Effector memory CD4-positive, alpha-beta T cell (primary cell): ENCODE measurements around the gene SH3RF3.

Source experiments
- DNase-seq, 3 donors: peaks; one replicate each; pipeline ENCODE4 v3.0.0-alpha.2; 2020
- H3K27ac ChIP-seq: 2 replicates; pipeline ENCODE4 v1.7.0; 2013; ENCODE audit warnings: mild to moderate bottlenecking, low read length, moderate library complexity; ENCODE audit not compliant: insufficient read depth, poor library complexity, severe bottlenecking
- H3K27me3 ChIP-seq: replicated peaks from 2 replicates; pipeline ENCODE4 v1.7.0; 2013; ENCODE audit warnings: mild to moderate bottlenecking, low read length; ENCODE audit not compliant: insufficient read depth, control insufficient read depth, poor library complexity, severe bottlenecking
- H3K36me3 ChIP-seq: 2 replicates; pipeline ENCODE4 v1.7.0; 2013; ENCODE audit warnings: mild to moderate bottlenecking, low read length, moderate library complexity; ENCODE audit not compliant: control insufficient read depth, insufficient read depth
- H3K4me1 ChIP-seq: 2 replicates; pipeline ENCODE4 v1.7.0; 2013; ENCODE audit warnings: low read length, mild to moderate bottlenecking; ENCODE audit not compliant: control insufficient read depth, insufficient read depth, poor library complexity, severe bottlenecking
- H3K4me3 ChIP-seq: 2 replicates; pipeline ENCODE4 v1.7.0; 2013; ENCODE audit warnings: low read length, low read depth, mild to moderate bottlenecking; ENCODE audit not compliant: insufficient read depth, poor library complexity, severe bottlenecking
- H3K9me3 ChIP-seq: 2 replicates; pipeline ENCODE4 v1.7.0; 2013; ENCODE audit warnings: mild to moderate bottlenecking, low read length, moderate library complexity; ENCODE audit not compliant: control insufficient read depth

The SH3RF3 gene

GRCh38 chr2:109422758-109423500 is 293.9 kb downstream of the SH3RF3 start:
- Histone ChIP-seq H3K27me3 (no peaks in the 10 kb centered on the region), H3K9me3 (no peaks in the 10 kb centered on the region), H3K4me1 (no peaks in the 10 kb centered on the region), H3K27ac (no peak overlapping the region), H3K36me3 (no peaks in the 10 kb centered on the region), H3K4me3 (no peak overlapping the region)
- no peak for DNase-seq

- Histone ChIP-seq H3K27me3 (no peaks in the 10 kb centered on the region), H3K9me3 (no peaks in the 10 kb centered on the region), H3K4me3 (no peak overlapping the region), H3K27ac (no peak overlapping the region), H3K4me1 (no peaks in the 10 kb centered on the region), H3K36me3 (no peaks in the 10 kb centered on the region)
- no peak for DNase-seq
Observed at GRCh38 chr2:109423556-109424359, 294.8 kb downstream of the SH3RF3 start.

- no peaks in the 10 kb centered on the region for H3K4me1 ChIP-seq
- no peaks in the 10 kb centered on the region for H3K36me3 ChIP-seq
- DNase-seq: no peak
- no peaks in the 10 kb centered on the region for H3K27me3 ChIP-seq
- H3K27ac ChIP-seq: no peak overlapping the region
- no peaks in the 10 kb centered on the region for H3K9me3 ChIP-seq
- H3K4me3 ChIP-seq: no peak overlapping the region
Observed at GRCh38 chr2:109425411-109425810, 296.4 kb downstream of the SH3RF3 start.

- H3K4me1 ChIP-seq: no peaks in the 10 kb centered on the region
- no peaks in the 10 kb centered on the region for H3K36me3 ChIP-seq
- no peak overlapping the region for H3K4me3 ChIP-seq
- DNase-seq: no peak
- no peaks in the 10 kb centered on the region for H3K27me3 ChIP-seq
- no peaks in the 10 kb centered on the region for H3K9me3 ChIP-seq
- H3K27ac ChIP-seq: no peak overlapping the region
Observed at GRCh38 chr2:109427661-109428091, 298.7 kb downstream of the SH3RF3 start.

GRCh38 chr2:109428281-109428680 is 299.3 kb downstream of the SH3RF3 start:
- Histone ChIP-seq H3K9me3 (no peaks in the 10 kb centered on the region), H3K4me3 (no peak overlapping the region), H3K4me1 (no peaks in the 10 kb centered on the region), H3K36me3 (no peaks in the 10 kb centered on the region), H3K27ac (no peak overlapping the region), H3K27me3 (no peaks in the 10 kb centered on the region)
- DNase-seq: no peak

GRCh38 chr2:109428841-109429566 is 300.0 kb downstream of the SH3RF3 start:
- Histone ChIP-seq H3K36me3 (no peaks in the 10 kb centered on the region), H3K9me3 (no peaks in the 10 kb centered on the region), H3K27me3 (no peaks in the 10 kb centered on the region), H3K4me3 (no peak overlapping the region), H3K27ac (no peak overlapping the region), H3K4me1 (no peaks in the 10 kb centered on the region)
- DNase-seq: no peak

GRCh38 chr2:109429567-109430328 is 300.7 kb downstream of the SH3RF3 start:
- Histone ChIP-seq H3K27me3 (no peaks in the 10 kb centered on the region), H3K4me3 (no peak overlapping the region), H3K4me1 (no peaks in the 10 kb centered on the region), H3K27ac (no peak overlapping the region), H3K9me3 (no peaks in the 10 kb centered on the region), H3K36me3 (no peaks in the 10 kb centered on the region)
- no peak for DNase-seq

- DNase-seq: no peak
- H3K9me3 ChIP-seq: no peaks in the 10 kb centered on the region
- no peak overlapping the region for H3K4me3 ChIP-seq
- no peaks in the 10 kb centered on the region for H3K27me3 ChIP-seq
- no peaks in the 10 kb centered on the region for H3K4me1 ChIP-seq
- H3K27ac ChIP-seq: no peak overlapping the region
- H3K36me3 ChIP-seq: no peaks in the 10 kb centered on the region
Observed at GRCh38 chr2:109430329-109430636, 301.3 kb downstream of the SH3RF3 start.

GRCh38 chr2:109432421-109432820 is 303.4 kb downstream of the SH3RF3 start:
- no peaks in the 10 kb centered on the region for H3K36me3 ChIP-seq
- DNase-seq: no peak
- no peaks in the 10 kb centered on the region for H3K4me1 ChIP-seq
- H3K9me3 ChIP-seq: no peaks in the 10 kb centered on the region
- H3K4me3 ChIP-seq: no peak overlapping the region
- no peaks in the 10 kb centered on the region for H3K27me3 ChIP-seq
- no peak overlapping the region for H3K27ac ChIP-seq
